Hypothalamus (tissue), 51 donors: Measurements from ENCODE around the gene NRP2.

Experiments
- DNase-seq, 51 donors: peaks; one replicate each; lab custom pipeline; 2025; lab: John Stamatoyannopoulos, UW

The NRP2 gene

GRCh38 chr2:205703471-205704126 is 21.3 kb downstream of the NRP2 start:
- no peak for DNase-seq

DNA sequence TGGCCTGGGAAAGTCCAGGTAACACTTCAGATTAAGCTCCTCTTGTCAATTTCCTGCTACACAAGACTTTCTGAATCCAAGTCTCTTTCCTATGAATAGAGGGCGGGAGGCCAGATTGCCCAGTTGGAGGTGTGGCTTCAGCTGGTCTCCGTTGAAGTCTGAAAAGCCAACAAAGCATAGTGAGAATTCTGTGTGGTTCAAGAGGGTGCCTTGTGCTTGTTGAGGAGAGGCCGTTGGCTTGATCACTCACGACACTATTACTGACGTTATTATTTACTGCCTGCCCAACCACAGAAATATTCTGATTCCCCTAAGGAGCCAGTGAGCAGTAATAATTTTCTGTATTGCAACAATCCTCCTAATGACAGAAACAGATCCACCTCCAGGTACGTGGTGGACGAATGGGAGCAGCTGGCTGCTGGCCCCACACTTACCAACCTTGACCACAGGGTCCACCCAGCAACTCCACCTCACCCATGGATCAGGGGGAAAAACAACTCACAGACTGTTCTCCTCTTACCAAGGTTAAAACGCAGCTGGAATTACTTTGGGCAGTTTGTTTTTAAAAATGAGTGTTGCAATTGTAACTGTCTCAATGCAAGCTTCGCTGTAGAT is 21.9 kb downstream of the NRP2 start:
- peak in 18 of 51 donors; percentile 7 to 56 (median 39) for DNase-seq

DNA sequence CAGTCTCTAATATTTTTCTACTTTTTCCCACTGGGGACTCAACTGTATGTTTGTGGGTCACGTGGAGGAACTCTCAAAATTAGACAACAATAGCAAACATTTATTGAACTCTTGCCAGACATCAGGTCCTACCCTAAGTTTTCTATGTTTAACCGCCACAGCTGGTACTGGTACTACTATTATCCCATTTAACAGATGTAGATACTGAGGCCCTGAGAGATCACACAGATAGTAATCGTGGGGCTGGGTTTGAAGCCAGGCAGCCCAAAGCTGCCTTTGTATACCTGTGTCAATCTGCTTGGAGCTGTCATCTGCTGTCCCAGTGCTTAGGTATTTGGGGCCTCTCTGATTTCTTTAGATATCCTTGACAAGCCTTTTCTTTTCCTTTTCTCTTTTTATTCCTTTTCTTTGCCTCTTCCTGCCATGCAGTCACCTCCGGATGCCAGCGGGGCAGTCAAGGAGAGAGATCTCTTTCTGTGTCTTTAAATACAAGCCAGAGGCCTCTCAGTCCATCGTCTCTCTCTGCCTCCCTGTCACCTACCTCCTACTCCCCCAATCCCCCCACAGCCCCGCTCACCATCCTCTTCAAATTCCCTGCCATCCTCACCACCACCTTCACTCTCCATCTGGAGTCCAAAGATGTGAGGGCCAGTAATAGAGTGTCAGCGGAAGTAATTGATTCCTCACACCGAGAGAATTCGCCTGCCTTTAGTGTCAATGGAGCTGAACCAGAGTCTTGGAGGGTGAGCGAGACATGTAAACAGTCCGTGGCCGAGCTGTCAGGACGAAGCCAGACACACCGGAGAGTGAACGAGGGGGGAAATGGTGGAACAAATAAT is 23.4 kb downstream of the NRP2 start:
- DNase-seq, result no peak

- peak in 30 of 51 donors; percentile 11 to 81 (median 38) for DNase-seq
These were observed 24.6 kb downstream of the NRP2 start for GRCh38 chr2:205706769-205707381.

GRCh38 chr2:205708231-205708631 is 25.9 kb downstream of the NRP2 start:
- no peak for DNase-seq

DNA sequence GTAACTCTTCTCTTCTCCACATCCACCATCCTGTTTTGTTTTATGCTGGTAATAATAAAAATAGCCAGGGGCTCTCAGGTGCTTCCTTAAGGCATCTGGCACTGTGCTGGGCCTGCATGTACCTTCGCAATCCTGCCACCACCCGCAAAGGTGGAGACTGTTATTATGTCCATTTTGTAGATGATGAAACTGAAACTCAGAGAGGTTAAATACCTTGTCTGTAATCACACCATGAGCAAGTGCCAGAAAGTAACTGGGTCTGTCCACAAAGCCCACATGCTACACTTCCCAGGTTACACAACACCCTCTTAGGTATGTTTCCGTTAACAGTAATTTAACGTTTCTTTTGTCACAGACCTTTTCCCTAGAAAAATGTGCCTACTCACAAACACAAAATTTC is 27.0 kb downstream of the NRP2 start:
- no peak for DNase-seq

GRCh38 chr2:205712508-205712907 is 30.2 kb downstream of the NRP2 start:
- no peak for DNase-seq

GRCh38 chr2:205713086-205713485 is 30.8 kb downstream of the NRP2 start:
- DNase-seq, result no peak

- DNase-seq, result no peak
These were observed 31.9 kb downstream of the NRP2 start for GRCh38 chr2:205714058-205714776.

DNA sequence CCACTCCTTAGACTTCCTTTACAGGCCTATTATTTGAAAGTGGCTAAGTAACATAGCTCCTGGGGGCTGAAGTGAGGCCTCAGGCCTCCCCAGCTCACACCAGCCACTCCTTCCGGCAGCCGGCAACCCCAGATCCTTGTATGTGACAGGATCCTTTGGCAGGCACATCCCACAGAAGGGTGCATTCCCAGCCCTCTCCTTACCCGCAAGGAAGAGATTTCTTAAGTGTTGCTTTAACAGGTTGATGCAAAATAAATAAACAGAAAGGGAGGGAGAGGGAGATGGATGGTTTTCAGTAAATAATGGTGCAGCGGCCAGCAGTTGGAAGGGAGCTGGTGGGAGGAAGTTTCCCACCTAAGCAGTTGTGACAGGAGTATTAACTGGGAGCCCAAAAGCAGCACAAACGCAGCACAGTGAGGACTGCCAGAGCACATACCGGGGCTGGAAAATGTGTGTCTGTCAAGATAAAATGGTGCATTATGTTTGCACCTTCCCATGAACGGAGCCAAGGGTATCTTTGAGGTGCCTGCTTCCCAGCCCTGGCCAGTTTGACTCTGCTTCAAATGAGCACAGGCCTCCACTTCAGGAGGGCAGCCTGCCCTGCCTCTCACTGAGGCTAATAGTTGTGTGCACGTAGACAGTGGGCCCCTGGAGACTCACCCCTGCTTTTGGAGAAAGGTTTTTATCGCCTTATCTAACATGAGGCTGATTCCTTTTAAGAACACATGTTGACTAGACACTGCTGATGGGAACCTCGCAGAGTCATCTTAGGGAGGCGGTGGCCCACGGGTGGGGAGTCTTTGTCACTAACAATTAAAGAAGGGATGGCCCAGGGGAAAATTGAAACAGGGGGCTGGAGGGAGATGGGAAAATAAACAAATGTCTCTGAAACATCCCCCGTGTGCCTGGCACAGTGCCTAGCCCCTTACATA is 32.8 kb downstream of the NRP2 start:
- no peak for DNase-seq

GRCh38 chr2:205715831-205716525 is 33.7 kb downstream of the NRP2 start:
- DNase-seq, result no peak

- DNase-seq, result no peak
These were observed 35.0 kb downstream of the NRP2 start for GRCh38 chr2:205717175-205717846.

GRCh38 chr2:205717999-205718398 is 35.7 kb downstream of the NRP2 start:
- DNase-seq, result no peak

DNA sequence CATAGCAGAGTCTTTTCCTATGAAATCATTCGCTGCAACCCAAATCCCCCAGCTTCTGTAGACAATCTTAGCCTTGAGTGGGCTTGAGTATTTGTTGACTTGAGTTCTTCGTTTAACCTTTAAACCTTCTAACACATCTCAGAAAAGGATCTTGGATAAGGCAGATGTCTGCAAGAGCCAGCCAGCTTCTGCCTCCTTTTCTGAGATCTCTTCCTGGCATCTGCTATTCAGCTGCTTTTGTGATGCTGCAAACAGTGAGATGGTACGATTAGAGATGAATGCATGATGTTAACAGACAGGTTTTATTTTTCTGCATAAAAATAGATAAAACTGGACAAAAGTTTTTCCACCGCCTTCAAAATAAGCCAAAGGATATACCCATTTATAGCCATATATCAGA is 37.5 kb downstream of the NRP2 start:
- DNase-seq, result no peak

GRCh38 chr2:205720451-205720902 is 38.2 kb downstream of the NRP2 start:
- peak in 1 of 51 donors; percentile 17 for DNase-seq

DNA sequence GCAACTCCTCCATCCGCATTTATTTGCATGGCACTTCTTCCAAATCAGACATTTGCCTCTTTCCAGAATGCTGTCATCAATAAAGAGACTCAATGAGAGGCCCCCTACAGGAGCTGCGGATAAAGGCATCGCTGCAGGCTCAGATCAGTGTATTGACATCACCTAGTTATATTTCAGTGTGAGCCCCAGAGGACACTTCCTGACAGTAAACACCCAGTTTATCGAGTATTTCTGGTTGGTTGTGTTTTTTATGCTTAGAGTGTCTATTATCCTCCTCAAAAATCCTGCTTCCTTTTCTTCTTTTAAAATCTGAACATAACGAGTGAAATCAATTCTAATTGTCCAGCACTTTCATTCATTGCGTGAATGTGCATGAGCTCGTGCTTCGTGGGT is 38.8 kb downstream of the NRP2 start:
- peak in 1 of 51 donors; percentile 28 for DNase-seq

DNA sequence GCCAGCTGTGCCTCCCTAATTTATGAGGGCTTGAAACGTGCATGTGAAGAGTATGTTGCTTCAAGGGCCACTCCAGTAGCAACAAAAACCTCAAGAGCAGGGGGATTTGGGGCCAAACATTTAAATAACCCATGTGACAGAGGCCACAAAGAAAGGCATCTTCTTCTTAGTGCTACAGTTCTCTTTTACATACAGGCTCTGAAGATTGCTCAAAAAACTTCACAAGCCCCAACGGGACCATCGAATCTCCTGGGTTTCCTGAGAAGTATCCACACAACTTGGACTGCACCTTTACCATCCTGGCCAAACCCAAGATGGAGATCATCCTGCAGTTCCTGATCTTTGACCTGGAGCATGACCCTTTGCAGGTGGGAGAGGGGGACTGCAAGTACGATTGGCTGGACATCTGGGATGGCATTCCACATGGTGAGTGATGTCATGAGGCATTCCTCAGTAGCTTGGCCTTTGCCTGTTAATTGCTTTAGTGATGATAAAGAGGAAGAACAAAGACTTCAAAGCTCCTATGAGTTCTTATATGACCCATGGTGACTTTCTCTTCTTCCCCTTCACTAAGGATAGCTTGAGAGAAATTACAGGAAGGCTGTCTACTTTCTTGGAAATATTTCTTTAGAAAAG is 40.1 kb downstream of the NRP2 start:
- no peak for DNase-seq

GRCh38 chr2:205723179-205723578 is 40.9 kb downstream of the NRP2 start:
- DNase-seq, result no peak
